Heart left ventricle (tissue), 13 donors: ENCODE measurements around the gene LAG3.

ENCODE experiments used
- CTCF ChIP-seq, 12 donors: fragments of 200-600 bp; sonication (generic) in 4 of 12; IDR thresholded peaks; one replicate each; pipeline versions ENCODE4 v1.5.0 to v1.8.0; 2018 to 2022; ENCODE audit warnings: antibody characterized with exemption in 12 of 12, mild to moderate bottlenecking in 5 of 12
- POLR2A ChIP-seq, 2 donors: fragments of 450-650 bp; IDR thresholded peaks; one replicate each; pipeline ENCODE4 v1.6.1; 2017; ENCODE audit warnings: antibody characterized with exemption in 2 of 2, mild to moderate bottlenecking in 2 of 2, moderate library complexity in 2 of 2
- donor health status: ischemic (EF 13 %, LVEDD 7.1; RV severe dilation, severe dysfunction).
- donor health status: DM: no; HTN: yes; CAD: no.
- donor health status: DM: no; HTN: no; CAD: no.
- donor health status: ischemic (EF 25% LVEDD 6.9; RV normal size, moderate dysfunction).
- donor health status: ischemic (EF 25% LVEDD 5.7; RV mildly dilated, moderate dysfunction).
- donor health status: ischemic (EF 35%, LVEDD 5.7; RV mildly dilated, moderate dysfunction).
- donor health status: nonischemic (EF 11% LVEDD 7.7; RV severe dilation, severe dysfunction).
- donor health status: DM: yes; HTN: yes; CAD: no.
- donor health status: PGD.
- donor health status: ischemic (EF 29% LVEDD 5.4; RV normal size, mild dysfunction).
- donor health status: nonischemic (EF 23%, LVEDD 6.1; RV moderate dilation, normal function).

- TF ChIP-seq POLR2A (IDR thresholded peaks at IDR 0.05) (peak in 1 of 2 donors; percentile 42), CTCF (IDR thresholded peaks at IDR 0.05) (no peak)
Observed at GRCh38 chr12:6764011-6764828, 8.1 kb upstream of the LAG3 start.
